ENCODE measurements around the gene SCAMP4. TPM values are rescaled to one million over a fixed set of nuclear protein-coding genes. Genes with fewer than 3 reads are reported as not detected.

The SCAMP4 gene
- total RNA-seq, 4 donors from 2014 or later = 18.8 to 38.4 (median 26.7) TPM

GRCh38 chr19:1905863-1906375 lies 720 bp downstream of the SCAMP4 start:
- TF ChIP-seq POLR2A (IDR thresholded peaks at IDR 0.05) = no peak
- no peak for TF ChIP-seq CTCF (IDR thresholded peaks at IDR 0.05 in 4 of 5, conservative IDR thresholded peaks at IDR 0.05 in 1 of 5)
- DNase-seq = no peak
- peaks cover 4 to 15% of the 10 kb centered on the region in 2 donors for H3K4me1 ChIP-seq
- in situ Hi-C loops (cut with MboI; ENCODE audit: low sequenced_read_pairs in 4 of 4) = no loop called here
- H3K4me3 ChIP-seq = peak overlapping the region; percentile 65 to 90 (median 72)
- no peak for ATAC-seq
- intact Hi-C loops (cut with DNase I; ENCODE audit: low total_unique reads) = loop anchor here (1.0 kb wide), 1 partner anchor 42 kb away; no protein-coding TSS in a partner anchor
- no peaks in the 10 kb centered on the region for H3K36me3 ChIP-seq
- no peaks in the 10 kb centered on the region for H3K27me3 ChIP-seq
- peak overlapping the region; percentile 85 to 91 (median 88) for H3K27ac ChIP-seq
- no peaks in the 10 kb centered on the region for H3K9me3 ChIP-seq

- Histone ChIP-seq H3K27me3 (no peaks in the 10 kb centered on the region), H3K9me3 (no peaks in the 10 kb centered on the region), H3K36me3 (no peaks in the 10 kb centered on the region), H3K27ac (peak overlapping the region in 1 of 4 donors; percentile 34), H3K4me3 (no peak overlapping the region), H3K4me1 (peaks cover 4 to 15% of the 10 kb centered on the region in 2 donors)
- DNase-seq (no peak), ATAC-seq (no peak)
- TF ChIP-seq POLR2A (IDR thresholded peaks at IDR 0.05) = no peak
- no peak for TF ChIP-seq CTCF (IDR thresholded peaks at IDR 0.05 in 4 of 5, conservative IDR thresholded peaks at IDR 0.05 in 1 of 5)
- in situ Hi-C loops (cut with MboI; ENCODE audit: low sequenced_read_pairs in 4 of 4) = no loop called here
- intact Hi-C loops (cut with DNase I; ENCODE audit: low total_unique reads) = no loop called here
Measured at GRCh38 chr19:1906985-1907562, 1.9 kb downstream of the SCAMP4 start.

- peak overlapping the region in 3 of 4 donors; percentile 24 to 50 (median 34) for H3K27ac ChIP-seq
- peaks cover 4 to 15% of the 10 kb centered on the region in 2 donors for H3K4me1 ChIP-seq
- no peaks in the 10 kb centered on the region for H3K36me3 ChIP-seq
- in situ Hi-C loops (cut with MboI; ENCODE audit: low sequenced_read_pairs in 4 of 4) (no loop called here), intact Hi-C loops (cut with DNase I; ENCODE audit: low total_unique reads) (no loop called here)
- H3K27me3 ChIP-seq = no peaks in the 10 kb centered on the region
- H3K4me3 ChIP-seq = no peak overlapping the region
- TF ChIP-seq POLR2A (IDR thresholded peaks at IDR 0.05) (no peak), CTCF (IDR thresholded peaks at IDR 0.05 in 4 of 5, conservative IDR thresholded peaks at IDR 0.05 in 1 of 5) (no peak)
- ATAC-seq (no peak), DNase-seq (no peak)
- H3K9me3 ChIP-seq = no peaks in the 10 kb centered on the region
Measured at GRCh38 chr19:1907563-1908363, 2.6 kb downstream of the SCAMP4 start.

- no peak for ATAC-seq
- H3K36me3 ChIP-seq = peaks cover 0 to 4% of the 10 kb centered on the region in 2 donors
- in situ Hi-C loops (cut with MboI; ENCODE audit: low sequenced_read_pairs in 4 of 4) = no loop called here
- TF ChIP-seq CTCF (IDR thresholded peaks at IDR 0.05 in 4 of 5, conservative IDR thresholded peaks at IDR 0.05 in 1 of 5) = no peak
- no peak for TF ChIP-seq POLR2A (IDR thresholded peaks at IDR 0.05)
- no peak overlapping the region for H3K4me3 ChIP-seq
- peaks cover 4 to 15% of the 10 kb centered on the region in 2 donors for H3K4me1 ChIP-seq
- H3K9me3 ChIP-seq = no peaks in the 10 kb centered on the region
- no peaks in the 10 kb centered on the region for H3K27me3 ChIP-seq
- intact Hi-C loops (cut with DNase I; ENCODE audit: low total_unique reads) = no loop called here
- DNase-seq = no peak
- peak overlapping the region in 1 of 4 donors; percentile 34 for H3K27ac ChIP-seq
Measured at GRCh38 chr19:1908364-1908678, 3.1 kb downstream of the SCAMP4 start.

All from gastrocnemius medialis (tissue), 4 donors.